ENCODE results near the gene ZNRF4.

The ZNRF4 gene

DNA sequence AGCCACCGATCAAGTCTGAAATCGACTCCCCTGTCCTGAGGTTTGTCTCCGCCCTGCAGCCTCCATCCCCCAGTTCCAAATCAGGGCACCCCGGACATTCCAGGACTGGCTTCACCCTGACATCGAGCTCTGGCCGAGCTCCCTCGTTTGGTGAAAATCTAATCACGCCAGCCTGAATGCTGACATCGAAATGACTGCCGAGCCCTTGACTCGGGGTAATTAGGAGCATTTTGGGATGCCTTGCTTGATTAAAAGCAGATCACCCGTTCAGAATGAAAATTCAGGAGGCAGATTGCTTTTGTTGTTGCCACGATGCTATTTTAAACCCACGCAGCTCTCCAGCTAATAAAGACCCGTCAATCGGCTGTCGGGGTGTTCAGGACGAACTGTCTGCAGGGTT lies 34.3 kb downstream of the ZNRF4 start:
- no CpG with 5 or more reads among the region's 18 CpGs for WGBS (ENCODE audit: extremely low coverage, insufficient coverage, insufficient read length)
- no peak overlapping the region for H2AFZ ChIP-seq (ENCODE audit: insufficient read depth, low read length, poor library complexity)
- no peak overlapping the region for H2BK12ac ChIP-seq (ENCODE audit: low read length)
- H4K91ac ChIP-seq (ENCODE audit: low read depth, low read length): no peak overlapping the region
- DNase-seq: no peak
- H3K27ac ChIP-seq (ENCODE audit: low read depth, low read length): no peak overlapping the region
- H3K23ac ChIP-seq (ENCODE audit: low read length): no peak overlapping the region
- H3K4me3 ChIP-seq (ENCODE audit: low read depth, low read length): no peak overlapping the region
- H3K14ac ChIP-seq (ENCODE audit: low read length): no peak overlapping the region
- H3K36me3 ChIP-seq (ENCODE audit: control insufficient read depth in 1 of 2, insufficient read depth in 2 of 2, low read length in 2 of 2): no peaks in the 10 kb centered on the region
- H4K8ac ChIP-seq (ENCODE audit: low read depth, low read length): no peak overlapping the region
- no peaks in the 10 kb centered on the region for H3K27me3 ChIP-seq (ENCODE audit: insufficient read depth, low read length)
- no peak overlapping the region for H3K4ac ChIP-seq (ENCODE audit: low read depth, low read length)
- H3K18ac ChIP-seq (ENCODE audit: low read length): no peak overlapping the region
- H3K4me2 ChIP-seq (ENCODE audit: low read length): no peak overlapping the region
- H3K9ac ChIP-seq (ENCODE audit: low read length): no peak overlapping the region
- no peak overlapping the region for H4K12ac ChIP-seq (ENCODE audit: low read depth, low read length)
- no peaks in the 10 kb centered on the region for H3K79me1 ChIP-seq (ENCODE audit: low read length)
- H3K4me1 ChIP-seq (ENCODE audit: control insufficient read depth in 1 of 2, insufficient read depth in 2 of 2, low read length in 2 of 2): peaks cover 0 to 5% of the 10 kb centered on the region in 2 experiments
- no peak overlapping the region for H2BK5ac ChIP-seq (ENCODE audit: low read depth, low read length, poor library complexity)
- H3K79me2 ChIP-seq (ENCODE audit: control insufficient read depth, insufficient read depth, low read length, poor library complexity): no peaks in the 10 kb centered on the region
- H3K9me3 ChIP-seq (ENCODE audit: insufficient read depth, low read depth, low read length): peaks cover 2% of the 10 kb centered on the region
- H2AK5ac ChIP-seq (ENCODE audit: low read length): no peak overlapping the region
- H2BK120ac ChIP-seq (ENCODE audit: insufficient read depth, low read length, poor library complexity): no peak overlapping the region

DNA sequence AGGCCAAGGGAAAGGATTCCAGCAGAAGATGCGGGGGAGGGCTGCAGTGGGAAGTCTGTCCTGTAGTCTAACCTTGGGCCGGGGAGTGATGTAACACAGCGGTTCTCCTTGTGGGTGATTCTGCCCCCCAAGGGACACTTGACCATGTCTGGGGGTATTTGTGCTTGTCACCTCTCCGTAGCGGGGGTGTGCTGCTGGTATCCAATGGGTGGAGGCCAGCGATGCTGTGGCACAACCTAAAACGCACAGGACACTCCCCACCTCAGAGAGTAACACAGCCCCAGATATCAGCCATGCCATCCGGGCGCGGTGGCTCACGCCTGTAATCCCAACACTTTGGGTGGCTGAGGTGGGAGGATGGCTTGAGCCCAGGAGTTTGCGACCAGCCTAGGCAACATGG lies 36.3 kb downstream of the ZNRF4 start:
- H4K91ac ChIP-seq (ENCODE audit: low read depth, low read length): no peak overlapping the region
- no CpG with 5 or more reads among the region's 12 CpGs for WGBS (ENCODE audit: extremely low coverage, insufficient coverage, insufficient read length)
- H3K23ac ChIP-seq (ENCODE audit: low read length): no peak overlapping the region

DNA sequence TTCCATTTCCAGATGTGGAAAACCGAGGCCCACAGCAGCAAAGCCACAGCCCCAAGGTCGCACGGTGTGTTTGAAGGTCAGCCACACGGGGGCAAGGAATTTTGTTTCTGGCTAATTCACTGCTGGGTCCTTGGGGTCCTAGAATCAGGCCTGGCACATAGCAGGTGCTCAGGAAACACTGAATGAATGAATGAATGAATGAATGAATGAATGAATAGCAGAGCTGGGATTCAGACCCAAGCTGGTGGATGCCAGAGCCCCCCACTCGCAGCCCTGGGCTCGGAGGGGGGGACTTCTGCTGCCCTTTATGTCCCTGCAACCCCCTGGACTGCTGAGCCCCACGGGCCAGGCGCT lies 37.0 kb downstream of the ZNRF4 start:
- Histone ChIP-seq H3K4me3 (ENCODE audit: low read depth, low read length) (no peak overlapping the region), H3K27ac (ENCODE audit: low read depth, low read length) (no peak overlapping the region), H3K27me3 (ENCODE audit: insufficient read depth, low read length) (no peaks in the 10 kb centered on the region), H2BK120ac (ENCODE audit: insufficient read depth, low read length, poor library complexity) (no peak overlapping the region), H3K4ac (ENCODE audit: low read depth, low read length) (no peak overlapping the region), H2AK5ac (ENCODE audit: low read length) (no peak overlapping the region), H3K79me1 (ENCODE audit: low read length) (no peaks in the 10 kb centered on the region), H3K4me1 (ENCODE audit: control insufficient read depth in 1 of 2, insufficient read depth in 2 of 2, low read length in 2 of 2) (peaks cover 0 to 2% of the 10 kb centered on the region in 2 experiments), H4K8ac (ENCODE audit: low read depth, low read length) (no peak overlapping the region), H2AFZ (ENCODE audit: insufficient read depth, low read length, poor library complexity) (no peak overlapping the region), H4K12ac (ENCODE audit: low read depth, low read length) (no peak overlapping the region), H3K79me2 (ENCODE audit: control insufficient read depth, insufficient read depth, low read length, poor library complexity) (no peaks in the 10 kb centered on the region), H3K9me3 (ENCODE audit: insufficient read depth, low read depth, low read length) (no peaks in the 10 kb centered on the region), H3K14ac (ENCODE audit: low read length) (no peak overlapping the region), H3K9ac (ENCODE audit: low read length) (no peak overlapping the region), H3K36me3 (ENCODE audit: control insufficient read depth in 1 of 2, insufficient read depth in 2 of 2, low read length in 2 of 2) (no peaks in the 10 kb centered on the region), H2BK12ac (ENCODE audit: low read length) (no peak overlapping the region), H3K23ac (ENCODE audit: low read length) (no peak overlapping the region), H3K18ac (ENCODE audit: low read length) (no peak overlapping the region), H3K4me2 (ENCODE audit: low read length) (no peak overlapping the region), H2BK5ac (ENCODE audit: low read depth, low read length, poor library complexity) (no peak overlapping the region), H4K91ac (ENCODE audit: low read depth, low read length) (no peak overlapping the region)
- no CpG with 5 or more reads among the region's 8 CpGs for WGBS (ENCODE audit: extremely low coverage, insufficient coverage, insufficient read length)
- no peak for DNase-seq

More for the DNA sequence above, 36.3 kb downstream of the ZNRF4 start:
- H4K8ac ChIP-seq (ENCODE audit: low read depth, low read length): no peak overlapping the region
- DNase-seq: no peak
- no peak overlapping the region for H3K4me3 ChIP-seq (ENCODE audit: low read depth, low read length)
- H3K27ac ChIP-seq (ENCODE audit: low read depth, low read length): no peak overlapping the region
- no peak overlapping the region for H3K9ac ChIP-seq (ENCODE audit: low read length)
- H3K4me1 ChIP-seq (ENCODE audit: control insufficient read depth in 1 of 2, insufficient read depth in 2 of 2, low read length in 2 of 2): peaks cover 0 to 5% of the 10 kb centered on the region in 2 experiments
- H3K79me1 ChIP-seq (ENCODE audit: low read length): no peaks in the 10 kb centered on the region
- H3K4me2 ChIP-seq (ENCODE audit: low read length): no peak overlapping the region
- no peak overlapping the region for H2AFZ ChIP-seq (ENCODE audit: insufficient read depth, low read length, poor library complexity)
- H3K36me3 ChIP-seq (ENCODE audit: control insufficient read depth in 1 of 2, insufficient read depth in 2 of 2, low read length in 2 of 2): no peaks in the 10 kb centered on the region
- no peak overlapping the region for H2AK5ac ChIP-seq (ENCODE audit: low read length)
- H3K79me2 ChIP-seq (ENCODE audit: control insufficient read depth, insufficient read depth, low read length, poor library complexity): no peaks in the 10 kb centered on the region
- no peak overlapping the region for H2BK5ac ChIP-seq (ENCODE audit: low read depth, low read length, poor library complexity)
- no peak overlapping the region for H2BK12ac ChIP-seq (ENCODE audit: low read length)
- no peak overlapping the region for H3K14ac ChIP-seq (ENCODE audit: low read length)
- no peak overlapping the region for H3K4ac ChIP-seq (ENCODE audit: low read depth, low read length)
- no peak overlapping the region for H4K12ac ChIP-seq (ENCODE audit: low read depth, low read length)
- H2BK120ac ChIP-seq (ENCODE audit: insufficient read depth, low read length, poor library complexity): no peak overlapping the region
- H3K18ac ChIP-seq (ENCODE audit: low read length): no peak overlapping the region
- H3K27me3 ChIP-seq (ENCODE audit: insufficient read depth, low read length): no peaks in the 10 kb centered on the region
- peaks cover 2% of the 10 kb centered on the region for H3K9me3 ChIP-seq (ENCODE audit: insufficient read depth, low read depth, low read length)

DNA sequence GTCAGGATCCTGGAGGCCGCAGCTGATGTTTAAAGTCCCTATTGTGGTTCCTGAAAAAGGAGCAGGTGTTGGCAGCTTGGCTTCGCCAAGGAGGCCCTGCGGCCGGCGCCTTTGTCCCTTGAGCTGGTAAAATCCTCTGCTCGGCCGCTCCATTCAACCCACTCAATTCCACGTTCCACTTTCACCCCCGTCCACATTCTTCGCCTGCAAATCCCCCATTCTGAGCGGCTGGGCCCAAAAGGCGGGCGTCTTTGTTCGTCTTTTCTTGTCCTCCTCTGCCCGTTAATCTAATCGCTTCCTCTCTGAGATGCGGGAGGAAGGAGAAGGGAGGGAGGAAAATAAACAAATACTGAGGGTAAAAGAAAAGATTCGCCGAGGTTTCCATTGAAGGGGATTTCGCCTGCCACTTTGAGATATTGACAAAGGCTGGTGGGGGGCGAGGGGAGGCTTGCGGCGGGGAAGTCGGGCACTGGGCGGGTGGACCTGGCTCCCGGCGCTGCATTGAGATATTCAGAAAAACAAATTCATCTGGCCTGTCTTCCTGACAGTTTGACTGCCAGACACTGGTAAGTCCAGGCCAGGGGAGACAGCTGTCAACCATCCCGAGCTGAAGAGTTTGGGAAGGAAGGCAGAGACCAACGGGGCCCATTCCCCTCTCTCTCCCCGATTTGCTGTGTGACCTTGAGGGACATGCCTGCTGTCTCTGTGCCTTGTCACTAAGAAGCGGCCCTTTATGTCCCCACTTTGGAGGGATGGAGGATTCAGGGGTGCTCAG lies 37.6 kb downstream of the ZNRF4 start:
- Histone ChIP-seq H2BK120ac (ENCODE audit: insufficient read depth, low read length, poor library complexity) (no peak overlapping the region), H2AK5ac (ENCODE audit: low read length) (no peak overlapping the region), H3K4me2 (ENCODE audit: low read length) (no peak overlapping the region), H3K36me3 (ENCODE audit: control insufficient read depth in 1 of 2, insufficient read depth in 2 of 2, low read length in 2 of 2) (no peaks in the 10 kb centered on the region), H3K79me2 (ENCODE audit: control insufficient read depth, insufficient read depth, low read length, poor library complexity) (no peaks in the 10 kb centered on the region), H2BK12ac (ENCODE audit: low read length) (no peak overlapping the region), H3K9ac (ENCODE audit: low read length) (no peak overlapping the region), H3K4ac (ENCODE audit: low read depth, low read length) (no peak overlapping the region), H3K4me3 (ENCODE audit: low read depth, low read length) (no peak overlapping the region), H3K23ac (ENCODE audit: low read length) (no peak overlapping the region), H3K18ac (ENCODE audit: low read length) (no peak overlapping the region), H3K27ac (ENCODE audit: low read depth, low read length) (no peak overlapping the region), H4K91ac (ENCODE audit: low read depth, low read length) (no peak overlapping the region), H4K8ac (ENCODE audit: low read depth, low read length) (no peak overlapping the region), H3K4me1 (ENCODE audit: control insufficient read depth in 1 of 2, insufficient read depth in 2 of 2, low read length in 2 of 2) (no peaks in the 10 kb centered on the region), H2AFZ (ENCODE audit: insufficient read depth, low read length, poor library complexity) (no peak overlapping the region), H3K79me1 (ENCODE audit: low read length) (no peaks in the 10 kb centered on the region), H4K12ac (ENCODE audit: low read depth, low read length) (no peak overlapping the region), H3K27me3 (ENCODE audit: insufficient read depth, low read length) (no peaks in the 10 kb centered on the region), H2BK5ac (ENCODE audit: low read depth, low read length, poor library complexity) (no peak overlapping the region), H3K9me3 (ENCODE audit: insufficient read depth, low read depth, low read length) (peaks cover 3% of the 10 kb centered on the region), H3K14ac (ENCODE audit: low read length) (no peak overlapping the region)
- no peak for DNase-seq
- WGBS (ENCODE audit: extremely low coverage, insufficient coverage, insufficient read length): 100% methylated on average over 3 of the region's 31 CpGs
